HG03066 (cell line): ENCODE measurements around the gene PLSCR4.
"Not testable (repeated sequence)": the region's sequence is repeated elsewhere in the genome, so short reads cannot be mapped to it uniquely, and the experiment has no call there.

Experiments used
- ATAC-seq: cut with Tn5 transposase; IDR thresholded peaks from one replicate; pipeline ENCODE4 v1.9.1; 2021; ENCODE audit warnings: low read depth; ENCODE audit not compliant: unreplicated experiment

The PLSCR4 gene, protein sequence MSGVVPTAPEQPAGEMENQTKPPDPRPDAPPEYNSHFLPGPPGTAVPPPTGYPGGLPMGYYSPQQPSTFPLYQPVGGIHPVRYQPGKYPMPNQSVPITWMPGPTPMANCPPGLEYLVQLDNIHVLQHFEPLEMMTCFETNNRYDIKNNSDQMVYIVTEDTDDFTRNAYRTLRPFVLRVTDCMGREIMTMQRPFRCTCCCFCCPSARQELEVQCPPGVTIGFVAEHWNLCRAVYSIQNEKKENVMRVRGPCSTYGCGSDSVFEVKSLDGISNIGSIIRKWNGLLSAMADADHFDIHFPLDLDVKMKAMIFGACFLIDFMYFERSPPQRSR

GRCh38 chr3:146250449-146251382 is at the start of gene PLSCR4:
PLSCR4 (minus strand) TSS chr3:146251105; CDS start chr3:146222071, 29,034 bp downstream.
- no peak for ATAC-seq

- not testable (repeated sequence) for ATAC-seq
Observed at GRCh38 chr3:146293401-146293800, 42.5 kb upstream of the PLSCR4 start.

DNA sequence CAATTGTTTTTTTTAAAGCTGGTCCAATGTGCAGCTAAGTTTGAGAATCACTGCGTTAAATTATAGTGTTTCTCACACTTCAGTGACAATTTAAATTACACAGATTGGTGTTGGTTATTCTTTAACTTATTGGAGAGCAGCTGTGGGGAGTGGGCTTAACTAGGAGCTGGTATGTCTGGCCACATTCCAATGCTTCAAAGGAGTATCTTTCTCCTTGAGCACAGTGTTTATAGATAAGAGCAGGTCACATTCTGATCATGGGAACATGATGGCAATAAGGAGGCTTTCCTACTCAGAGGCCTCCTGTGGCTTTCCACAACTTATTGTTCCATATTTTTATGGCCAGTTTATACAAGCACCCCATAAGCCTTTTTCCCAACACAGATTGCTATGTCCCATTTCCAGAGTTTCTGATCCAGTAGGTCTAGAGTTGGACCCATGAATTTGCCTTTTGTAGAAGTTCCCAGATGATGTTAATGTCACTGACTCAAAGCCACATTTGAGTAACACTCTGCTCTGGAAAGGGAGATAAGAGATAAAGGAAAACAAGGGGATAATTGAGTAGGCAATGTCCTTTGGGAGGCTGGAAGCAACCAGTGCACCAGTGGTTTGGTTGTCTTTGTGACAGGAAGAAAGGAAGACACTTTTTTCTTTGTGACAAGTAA is 33.0 kb upstream of the PLSCR4 start:
- no peak for ATAC-seq

DNA sequence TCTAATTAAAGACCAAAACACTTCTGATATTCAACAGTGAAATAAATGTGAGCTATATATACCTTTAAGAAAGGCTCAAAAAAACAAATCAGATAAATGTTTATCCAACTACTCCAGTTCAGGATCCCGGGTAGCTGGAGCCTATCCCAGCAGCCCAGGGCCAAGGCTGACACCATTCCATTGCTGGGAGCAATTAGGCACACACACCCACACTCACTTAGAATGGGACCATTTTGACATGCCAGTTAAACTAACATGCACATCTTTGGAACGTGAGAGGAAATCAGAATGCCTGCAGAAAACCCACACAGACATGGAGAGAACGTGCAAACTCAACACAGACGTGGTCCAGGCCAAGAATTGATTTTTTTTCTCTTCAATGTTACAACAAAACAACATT is 30.0 kb upstream of the PLSCR4 start:
- no peak for ATAC-seq

- no peak for ATAC-seq
Observed at GRCh38 chr3:146279951-146280350, 29.0 kb upstream of the PLSCR4 start.

DNA sequence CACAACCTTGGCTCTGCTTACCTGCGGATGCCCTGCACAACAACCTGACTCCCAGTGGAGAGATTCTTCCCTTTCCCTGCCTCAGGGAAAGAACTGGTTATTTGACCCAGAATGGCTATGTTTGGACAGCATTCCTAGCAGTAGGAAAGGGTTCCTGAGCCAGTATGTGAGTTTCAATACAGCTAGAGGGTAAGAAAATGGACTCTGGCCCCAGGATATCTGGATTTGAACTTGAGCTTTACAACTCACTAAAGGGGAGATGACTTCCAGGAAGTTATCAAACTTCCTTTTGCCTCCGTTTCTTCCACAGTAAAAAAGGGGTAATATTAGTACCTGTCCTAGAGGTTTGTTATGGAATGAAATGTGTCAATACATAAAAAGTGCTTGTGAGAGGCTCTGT is 28.1 kb upstream of the PLSCR4 start:
- no peak for ATAC-seq

GRCh38 chr3:146277953-146278631 is 27.2 kb upstream of the PLSCR4 start:
- ATAC-seq = no peak

DNA sequence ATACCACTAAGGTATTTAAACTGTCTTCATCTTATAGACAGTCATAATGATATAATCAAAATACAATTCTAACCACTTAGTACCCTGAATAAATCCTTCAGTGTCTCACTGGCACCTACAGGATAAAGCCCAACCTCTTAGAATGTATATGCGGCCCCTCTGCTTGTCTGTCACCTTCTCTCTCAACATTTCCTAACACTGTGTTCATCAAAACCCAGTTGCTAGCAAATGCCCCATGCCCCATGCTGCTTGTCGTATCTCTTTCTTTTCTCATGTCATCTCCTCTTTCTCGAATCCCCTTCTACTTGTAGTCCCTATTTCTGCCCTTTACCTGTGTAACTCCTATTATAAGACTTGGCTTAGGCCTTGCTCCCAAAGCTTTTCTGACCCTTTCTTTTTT is 24.6 kb upstream of the PLSCR4 start:
- no peak for ATAC-seq

DNA sequence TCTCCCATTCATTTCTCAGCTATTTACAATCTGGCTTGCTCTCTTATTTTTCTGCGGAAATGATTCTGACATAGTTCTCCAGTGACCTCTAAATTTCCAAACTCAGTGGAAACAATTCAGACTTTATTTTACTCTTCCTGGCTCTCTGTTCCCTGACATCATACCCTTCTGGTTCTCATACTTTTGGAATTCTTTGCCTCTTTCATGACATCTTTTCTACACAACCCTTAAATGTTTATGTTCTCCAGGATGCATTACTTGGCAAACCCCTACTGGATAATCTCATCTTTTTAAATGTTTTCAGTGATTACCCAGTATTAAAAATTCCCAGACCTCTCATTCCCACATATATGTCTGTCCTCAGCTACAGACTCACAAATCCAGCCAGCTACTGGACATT is 23.9 kb upstream of the PLSCR4 start:
- no peak for ATAC-seq

DNA sequence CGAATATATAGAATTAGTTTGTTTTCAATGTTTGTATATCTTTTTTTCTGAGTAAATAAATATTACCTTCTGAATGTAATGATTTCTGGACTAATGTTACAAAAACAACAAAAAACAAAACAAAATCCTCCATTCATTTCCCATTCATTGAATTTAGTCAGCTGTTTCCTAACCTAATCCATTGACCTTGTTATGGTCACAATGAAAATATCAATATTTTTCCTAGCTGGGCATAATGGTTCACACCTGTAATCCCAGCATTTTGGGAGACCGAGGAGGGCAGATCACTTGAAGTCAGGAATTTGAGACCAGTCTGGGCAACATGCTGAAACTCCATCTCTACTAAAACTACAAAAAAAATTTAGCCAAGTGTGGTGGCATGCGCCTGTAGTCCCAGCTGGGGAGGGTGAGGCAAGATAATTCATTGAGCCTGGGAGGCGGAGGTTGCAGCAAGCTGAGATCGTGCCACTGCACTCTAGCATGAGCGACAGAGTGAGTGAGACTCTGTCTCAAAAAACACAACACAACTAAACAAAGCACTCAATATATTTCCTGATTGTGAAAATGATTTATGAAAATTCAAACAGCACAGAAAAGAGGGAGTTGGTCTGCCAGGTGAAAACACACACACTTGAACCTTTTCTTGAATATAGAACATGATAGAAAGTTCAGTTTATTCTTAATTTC is 23.0 kb upstream of the PLSCR4 start:
- no peak for ATAC-seq

DNA sequence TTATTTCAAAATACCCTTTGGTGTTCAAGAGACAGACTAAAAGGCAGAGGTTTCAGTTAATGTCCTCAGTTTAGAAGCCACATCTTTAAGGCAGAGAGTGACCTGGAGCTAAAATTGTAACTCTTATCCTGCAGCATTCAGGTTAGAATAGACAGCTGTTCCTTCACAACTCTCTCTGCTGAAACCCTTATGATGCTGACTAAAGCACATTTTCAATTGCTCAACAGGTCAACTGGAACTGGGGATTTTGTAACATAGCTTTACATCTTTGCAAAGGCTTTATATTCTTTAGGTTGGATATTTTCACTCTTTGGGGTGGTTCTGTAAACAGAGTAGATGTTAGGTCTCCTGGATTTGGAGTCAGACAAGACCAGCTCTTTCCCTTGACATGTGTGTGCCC is 20.3 kb upstream of the PLSCR4 start:
- ATAC-seq = no peak

GRCh38 chr3:146269271-146269670 is 18.4 kb upstream of the PLSCR4 start:
- no peak for ATAC-seq

- ATAC-seq = no peak
Observed at GRCh38 chr3:146268535-146269219, 17.8 kb upstream of the PLSCR4 start.

- ATAC-seq = no peak
Observed at GRCh38 chr3:146265720-146266119, 14.8 kb upstream of the PLSCR4 start.

GRCh38 chr3:146262371-146263110 is 11.6 kb upstream of the PLSCR4 start:
- ATAC-seq = no peak

DNA sequence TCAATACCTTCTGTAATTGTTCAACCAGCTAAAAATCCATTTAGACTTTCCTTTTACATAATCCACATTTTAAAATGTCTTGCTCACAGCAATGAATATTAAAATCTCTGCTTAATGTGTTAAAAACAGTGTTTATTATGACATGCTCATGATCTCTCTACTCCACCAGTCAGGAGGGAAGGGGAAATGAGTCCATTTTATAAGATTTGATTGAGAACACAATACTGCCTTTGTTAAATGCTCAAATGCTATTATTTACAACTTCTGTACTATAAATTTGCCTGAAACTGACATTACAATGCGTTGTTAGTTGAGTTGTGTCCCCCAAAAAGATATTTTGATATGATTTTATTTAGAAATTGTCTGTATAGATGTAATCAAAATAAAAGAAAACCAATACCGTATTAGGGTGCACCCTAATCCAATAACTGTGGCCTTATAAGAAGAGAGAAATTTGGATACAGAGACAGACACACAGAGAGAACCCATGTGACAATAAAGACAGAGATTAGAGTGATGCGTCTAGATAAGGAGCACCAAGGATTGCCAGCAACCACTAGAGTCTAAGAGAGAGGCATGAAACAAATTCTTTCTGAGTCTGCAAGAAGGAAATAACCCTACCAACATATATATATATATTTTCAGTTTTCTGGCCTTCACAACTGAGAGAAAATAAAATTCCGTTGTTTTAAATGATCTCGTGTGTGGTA is 9.1 kb upstream of the PLSCR4 start:
- ATAC-seq = no peak

- no peak for ATAC-seq
Observed at GRCh38 chr3:146256851-146257486, 6.1 kb upstream of the PLSCR4 start.

DNA sequence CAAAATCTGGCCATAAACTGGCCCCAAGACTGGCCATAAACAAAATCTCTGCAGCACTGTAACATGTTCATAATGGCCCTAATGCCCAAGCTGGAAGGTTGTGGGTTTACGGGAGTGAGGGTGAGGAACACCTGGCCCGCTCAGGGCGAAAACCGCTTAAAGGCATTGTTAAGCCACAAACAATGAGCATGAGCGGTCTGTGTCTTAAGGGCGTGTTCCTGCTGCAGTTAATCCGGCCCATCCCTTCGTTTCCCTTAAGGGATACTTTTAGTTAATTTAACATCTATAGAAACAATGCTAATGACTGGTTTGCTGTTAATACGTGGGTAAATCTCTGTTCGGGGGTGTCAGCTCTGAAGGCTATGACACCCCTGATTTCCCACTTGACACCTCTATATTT is 1.5 kb upstream of the PLSCR4 start:
- ATAC-seq = not testable (repeated sequence)
